ENCODE results near the gene ZNF554.
"Not testable (repeated sequence)": the region's sequence is repeated elsewhere in the genome, so short reads cannot be mapped to it uniquely, and the experiment has no call there.

ZNF554 gene

DNA sequence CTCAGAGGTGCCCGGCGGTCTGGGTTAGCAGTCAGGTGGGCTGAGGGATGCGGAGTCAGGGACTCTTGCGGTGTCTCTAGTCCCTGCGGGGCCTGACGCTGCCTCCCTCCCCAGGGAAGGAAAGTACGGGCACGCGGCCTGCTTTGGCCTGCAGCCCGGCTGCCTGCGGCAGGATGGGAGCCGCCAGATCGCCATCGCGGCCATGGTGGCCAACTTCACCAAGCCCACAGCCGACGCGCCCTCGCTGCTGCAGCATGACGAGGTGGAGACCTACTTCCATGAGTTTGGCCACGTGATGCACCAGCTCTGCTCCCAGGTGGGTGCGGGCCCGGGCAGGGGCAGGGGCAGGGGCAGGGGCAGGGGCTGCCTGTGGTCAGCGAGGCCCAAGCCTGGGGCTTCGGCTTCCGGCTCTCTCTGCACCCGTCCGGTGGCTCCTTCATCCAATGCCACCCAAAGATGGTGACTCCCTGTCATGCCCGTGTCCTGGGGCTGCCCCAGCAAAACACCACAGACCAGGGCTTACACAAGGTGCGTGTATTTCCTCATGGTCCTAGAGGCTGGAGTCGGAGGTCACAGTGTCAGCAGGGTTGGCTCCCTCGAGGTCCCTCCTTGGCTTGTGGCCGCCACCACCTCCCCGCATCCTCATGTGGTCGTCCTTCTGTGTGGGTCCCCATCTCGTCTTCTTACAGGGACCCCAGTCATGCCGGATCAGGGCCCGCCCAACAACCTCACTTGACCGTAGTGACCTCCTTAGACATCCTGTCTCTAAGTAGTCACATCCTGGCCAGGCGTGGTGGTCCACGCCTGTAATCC lies 11.3 kb upstream of the ZNF554 start:
- no peak for DNase-seq

DNA sequence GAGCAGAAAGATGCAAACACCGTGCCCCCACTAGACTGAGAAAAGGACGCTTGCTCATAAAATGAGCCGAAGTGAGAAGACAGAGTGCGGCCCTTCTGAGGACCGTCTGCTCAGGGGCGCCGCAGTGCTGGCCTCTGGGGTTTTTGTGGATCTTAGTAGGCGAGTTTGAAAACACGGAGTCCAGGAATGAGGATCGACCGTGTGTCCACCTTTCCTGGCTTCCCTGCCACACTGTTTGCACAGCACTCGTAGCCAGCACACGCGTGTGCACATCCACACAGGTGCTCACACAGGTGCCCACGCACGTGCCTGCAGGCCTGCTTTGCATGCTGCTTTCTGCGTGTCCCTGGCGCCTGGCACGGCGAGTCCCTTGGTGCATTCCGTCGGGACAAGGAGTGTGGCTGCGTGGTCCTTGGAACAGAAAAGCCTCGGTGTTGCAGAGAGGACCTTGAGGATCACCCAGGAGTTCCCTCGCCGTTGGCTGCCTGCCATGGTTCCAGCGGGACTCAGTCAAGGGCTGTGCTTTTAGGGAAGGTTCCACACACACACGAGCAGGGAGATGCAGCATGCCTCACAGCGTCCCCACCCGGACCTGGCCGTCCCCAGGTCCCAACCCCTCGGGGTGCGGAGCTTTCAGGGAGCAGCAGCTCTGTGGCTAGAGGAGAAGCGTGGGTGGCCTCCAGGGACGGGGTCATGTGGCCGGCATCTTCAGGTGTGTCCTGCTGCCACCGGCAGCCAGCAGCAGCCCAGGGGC lies 10.1 kb upstream of the ZNF554 start:
- DNase-seq, result no peak

DNA sequence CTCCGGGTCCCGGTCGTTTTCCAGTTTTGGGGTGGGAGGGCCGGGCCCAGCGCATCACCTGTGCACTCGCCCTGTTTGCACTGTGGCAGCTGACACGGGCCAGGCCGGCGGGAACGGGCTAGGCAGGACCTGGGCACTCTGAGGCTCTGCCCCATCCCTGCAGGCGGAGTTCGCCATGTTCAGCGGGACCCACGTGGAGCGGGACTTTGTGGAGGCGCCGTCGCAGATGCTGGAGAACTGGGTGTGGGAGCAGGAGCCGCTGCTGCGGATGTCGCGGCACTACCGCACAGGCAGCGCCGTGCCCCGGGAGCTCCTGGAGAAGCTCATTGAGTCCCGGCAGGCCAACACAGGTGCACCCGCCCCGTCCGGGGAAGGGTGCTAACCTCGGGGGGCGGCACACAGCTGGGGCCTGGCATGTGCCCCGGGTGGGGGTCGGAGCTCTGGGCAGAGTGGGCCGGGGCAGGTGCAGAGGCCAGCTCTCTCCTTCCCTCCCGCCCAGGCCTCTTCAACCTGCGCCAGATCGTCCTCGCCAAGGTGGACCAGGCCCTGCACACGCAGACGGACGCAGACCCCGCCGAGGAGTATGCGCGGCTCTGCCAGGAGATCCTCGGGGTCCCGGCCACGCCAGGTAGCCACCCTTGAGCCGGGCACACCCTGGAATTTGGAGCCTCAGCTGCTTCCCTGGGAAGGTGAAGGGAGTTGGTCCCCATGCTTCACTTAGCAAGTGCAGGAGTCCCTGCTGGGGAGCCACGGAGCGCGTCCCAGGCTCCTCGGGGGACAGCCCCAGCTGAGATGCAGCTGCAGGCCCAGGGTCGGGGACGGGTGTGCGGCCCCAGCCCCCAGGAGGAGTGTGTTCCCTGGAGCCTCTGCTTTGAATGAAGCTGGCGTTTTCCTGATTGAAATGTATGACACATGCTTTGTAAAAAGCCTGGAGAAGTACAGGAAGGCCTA lies 9.3 kb upstream of the ZNF554 start:
- no peak for DNase-seq

DNA sequence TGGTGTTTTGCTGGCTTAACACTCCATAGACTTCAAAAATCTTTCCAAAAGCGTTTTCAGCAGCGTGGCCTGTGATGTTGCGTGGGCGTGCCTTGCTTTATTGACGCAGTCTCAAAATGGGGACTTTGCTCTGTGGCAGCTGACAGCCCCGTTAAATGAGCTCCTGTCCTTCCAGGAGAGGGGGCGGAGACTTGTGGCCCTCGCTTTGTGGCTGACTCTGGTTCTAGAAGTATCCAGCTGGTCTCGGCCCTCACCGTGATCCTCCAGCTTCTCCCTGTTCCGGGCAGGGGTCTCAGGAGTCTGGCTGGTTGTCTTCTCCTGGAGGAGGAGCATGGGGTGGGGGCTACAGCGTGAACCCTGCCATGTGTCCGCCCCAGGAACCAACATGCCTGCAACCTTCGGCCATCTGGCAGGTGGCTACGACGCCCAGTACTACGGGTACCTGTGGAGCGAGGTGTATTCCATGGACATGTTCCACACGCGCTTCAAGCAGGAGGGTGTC lies 8.4 kb upstream of the ZNF554 start:
- no peak for DNase-seq

DNA sequence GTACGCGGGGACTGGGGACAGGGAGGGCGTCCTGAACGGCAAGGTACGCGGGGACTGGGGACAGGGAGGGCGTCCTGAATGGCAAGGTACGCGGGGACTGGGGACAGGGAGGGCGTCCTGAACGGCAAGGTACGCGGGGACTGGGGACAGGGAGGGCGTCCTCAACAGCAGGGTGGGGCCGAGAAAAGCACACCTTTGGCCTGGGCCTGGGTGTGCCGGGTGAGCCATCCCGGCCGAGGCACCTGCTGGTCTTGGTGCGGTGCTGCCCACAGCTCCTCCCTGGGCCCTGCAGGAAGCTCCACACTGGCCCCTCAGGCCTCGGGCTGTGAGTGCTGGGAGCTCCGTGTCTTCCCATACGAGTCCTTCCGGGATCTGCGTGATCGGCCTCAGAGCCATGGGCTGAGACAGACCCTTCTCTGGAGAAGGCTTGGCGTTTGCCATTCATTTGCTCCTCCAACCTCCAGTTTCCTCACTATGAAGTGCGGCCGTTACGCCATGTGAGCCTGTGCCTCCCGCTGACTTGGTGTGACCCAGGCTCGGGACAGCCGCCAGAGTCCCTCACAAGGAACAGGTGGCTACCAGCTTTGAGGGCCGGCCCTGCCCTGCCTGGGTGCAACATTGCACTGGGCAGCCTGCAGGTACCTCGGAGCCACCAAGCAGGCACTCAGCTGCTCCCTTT lies 7.8 kb upstream of the ZNF554 start:
- DNase-seq, result no peak

DNA sequence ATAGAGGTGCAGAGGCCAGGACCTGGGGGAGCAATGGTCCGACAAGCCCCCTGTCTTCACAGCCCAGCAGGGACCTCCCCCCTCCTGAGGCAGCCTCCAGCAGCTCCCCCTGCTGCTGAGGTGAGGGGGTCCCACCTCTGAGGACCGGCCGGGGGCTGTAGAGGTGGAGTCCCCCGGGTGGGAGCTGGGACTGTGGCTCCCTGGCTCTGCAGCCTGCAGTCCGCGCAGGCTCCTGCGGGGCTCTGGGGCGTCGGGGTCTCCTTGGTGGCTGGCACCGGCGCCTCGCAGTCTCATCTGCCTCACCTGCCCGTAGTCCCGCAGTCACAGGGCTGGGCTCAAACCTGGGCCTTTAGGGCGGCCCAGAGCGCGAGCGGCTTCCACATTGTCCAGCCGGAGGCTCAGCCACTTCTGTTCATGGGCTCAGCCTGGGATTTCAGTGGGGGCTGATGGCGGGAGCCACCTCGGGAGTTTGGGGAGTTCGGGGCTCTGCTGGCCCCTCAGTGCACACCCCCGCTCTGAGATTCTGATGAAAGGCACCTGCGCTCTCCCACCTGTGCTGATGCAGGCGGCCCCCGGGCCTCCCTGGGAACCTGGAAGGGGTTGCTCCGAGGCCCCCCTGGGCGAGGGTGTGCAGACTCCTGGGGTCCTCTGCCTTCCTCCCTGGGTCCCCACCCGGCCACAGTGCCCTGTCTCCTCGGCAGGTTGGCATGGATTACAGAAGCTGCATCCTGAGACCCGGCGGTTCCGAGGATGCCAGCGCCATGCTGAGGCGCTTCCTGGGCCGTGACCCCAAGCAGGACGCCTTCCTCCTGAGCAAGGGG lies 7.0 kb upstream of the ZNF554 start:
- no peak for DNase-seq

DNA sequence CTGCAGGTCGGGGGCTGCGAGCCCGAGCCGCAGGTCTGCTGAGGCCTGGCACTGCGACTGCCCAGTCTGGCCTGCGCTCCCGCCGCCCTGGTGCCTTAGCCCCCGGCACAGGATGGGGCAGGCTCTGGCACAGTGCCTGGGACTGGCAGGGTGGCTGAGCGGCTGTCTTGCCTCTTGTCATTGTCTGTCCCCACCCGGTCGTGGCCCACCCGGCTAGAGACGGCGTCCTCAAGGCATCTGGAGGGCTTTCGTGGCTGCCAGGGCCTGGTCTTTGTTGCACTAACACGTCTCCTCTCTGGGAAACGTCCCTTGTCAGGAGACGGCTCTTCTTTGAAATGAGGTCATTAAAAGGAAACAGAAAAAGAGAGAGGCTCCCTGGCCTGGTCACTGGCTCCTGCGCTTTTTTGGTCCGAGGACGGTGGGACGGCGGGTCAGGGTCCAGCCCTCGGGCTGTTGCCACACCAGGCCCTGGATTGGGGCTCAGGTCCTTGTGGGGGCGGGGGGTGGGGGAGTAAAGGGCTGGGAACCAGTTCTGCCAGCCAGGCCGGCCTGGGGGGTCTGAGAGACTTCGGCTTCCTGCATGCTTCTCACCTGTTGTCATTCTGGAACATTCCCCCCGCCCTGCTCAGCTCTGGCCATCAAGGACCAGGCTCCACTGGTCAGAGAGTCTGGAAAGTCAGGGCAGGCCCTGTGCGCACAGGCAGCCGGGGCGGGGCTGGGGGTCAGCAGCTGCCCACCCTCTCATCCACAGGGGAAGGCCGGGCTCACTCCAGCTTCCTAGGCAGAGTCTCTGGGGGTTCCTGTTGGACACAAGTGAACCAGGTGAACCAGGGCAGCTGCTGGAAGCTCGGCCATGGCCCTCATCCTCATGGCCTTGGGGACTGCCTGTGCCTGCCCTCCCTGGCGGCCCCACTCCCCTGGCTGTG lies 6.2 kb upstream of the ZNF554 start:
- DNase-seq, result no peak

DNA sequence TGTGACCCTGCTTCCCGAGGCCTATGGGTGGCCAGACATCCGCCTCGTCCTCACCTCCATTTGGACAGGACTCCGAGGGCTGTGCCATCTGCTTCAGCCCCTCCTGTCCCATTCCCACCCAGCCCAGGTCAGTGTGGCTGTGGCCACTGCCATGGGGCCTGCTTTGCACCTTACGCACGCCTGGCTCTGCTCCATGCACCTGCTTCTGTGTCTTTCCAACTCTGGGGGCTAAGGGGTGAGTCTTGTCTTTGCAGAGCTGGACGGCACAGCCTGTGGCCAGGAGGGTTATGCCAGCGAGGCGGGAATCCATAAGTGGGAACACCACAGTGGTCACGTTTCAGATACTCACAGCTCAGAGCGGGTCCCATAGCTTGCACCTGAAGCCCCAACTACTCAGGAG lies 5.2 kb upstream of the ZNF554 start:
- no peak for DNase-seq

DNA sequence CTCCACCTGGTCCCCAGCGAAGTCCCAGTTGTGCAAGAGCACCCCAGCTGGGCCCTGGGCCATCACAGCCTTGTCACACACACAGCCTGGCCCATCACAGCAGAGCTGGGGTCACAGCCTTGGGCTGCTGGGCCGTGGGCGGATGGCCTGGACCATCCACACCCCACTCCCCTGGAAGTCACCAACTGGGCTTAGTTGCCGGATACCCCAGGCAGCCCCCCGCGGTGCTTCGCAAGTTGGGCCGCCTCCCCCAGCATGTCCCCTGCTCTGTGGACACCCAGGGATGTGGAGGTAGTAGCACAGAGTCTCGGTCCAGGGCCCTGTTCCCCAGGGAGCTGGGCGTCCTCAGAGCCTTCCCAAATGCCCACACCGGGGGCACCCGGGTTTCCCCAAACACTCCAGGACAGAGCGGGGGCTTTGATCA lies 4.5 kb upstream of the ZNF554 start:
- no peak for DNase-seq

DNA sequence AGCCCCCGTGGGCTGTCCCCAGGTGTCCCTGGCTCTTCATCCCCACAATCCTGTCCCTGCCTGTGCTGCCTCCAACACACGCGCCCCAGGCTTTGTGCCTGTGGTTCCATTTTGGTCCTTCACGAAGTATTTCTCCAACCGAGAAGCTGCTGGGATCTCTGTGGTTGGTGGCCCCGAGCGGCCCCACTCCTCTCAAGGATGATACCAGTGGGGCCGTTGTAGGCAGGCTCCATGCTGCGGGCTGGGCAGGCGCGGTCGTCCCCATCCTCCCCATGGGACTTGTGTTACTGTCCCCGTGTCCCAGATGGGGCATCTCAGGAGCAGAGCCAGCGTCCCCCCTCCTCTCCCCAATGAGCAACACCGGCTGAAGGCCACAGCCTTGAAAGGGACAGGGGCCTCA lies 3.7 kb upstream of the ZNF554 start:
- no peak for DNase-seq

DNA sequence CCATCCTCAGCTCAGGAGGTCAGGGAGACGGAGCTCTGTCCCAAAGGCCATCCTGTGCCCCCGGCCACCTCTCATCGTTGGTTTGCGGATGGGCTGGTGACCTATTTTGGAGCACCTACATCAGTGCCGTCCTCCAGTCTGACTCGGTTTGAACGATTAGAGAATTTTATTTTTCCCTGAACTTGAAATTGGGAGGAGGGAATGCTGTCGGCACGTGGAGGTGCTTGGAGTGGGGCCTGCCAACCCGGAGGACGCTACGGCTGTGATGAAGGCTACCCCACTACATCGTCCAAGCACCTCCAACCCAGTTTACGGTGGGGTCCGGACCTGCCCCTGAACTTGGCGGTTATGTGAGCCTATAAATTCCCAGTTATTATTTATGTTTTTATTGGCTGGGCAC lies 3.0 kb upstream of the ZNF554 start:
- no peak for DNase-seq

DNA sequence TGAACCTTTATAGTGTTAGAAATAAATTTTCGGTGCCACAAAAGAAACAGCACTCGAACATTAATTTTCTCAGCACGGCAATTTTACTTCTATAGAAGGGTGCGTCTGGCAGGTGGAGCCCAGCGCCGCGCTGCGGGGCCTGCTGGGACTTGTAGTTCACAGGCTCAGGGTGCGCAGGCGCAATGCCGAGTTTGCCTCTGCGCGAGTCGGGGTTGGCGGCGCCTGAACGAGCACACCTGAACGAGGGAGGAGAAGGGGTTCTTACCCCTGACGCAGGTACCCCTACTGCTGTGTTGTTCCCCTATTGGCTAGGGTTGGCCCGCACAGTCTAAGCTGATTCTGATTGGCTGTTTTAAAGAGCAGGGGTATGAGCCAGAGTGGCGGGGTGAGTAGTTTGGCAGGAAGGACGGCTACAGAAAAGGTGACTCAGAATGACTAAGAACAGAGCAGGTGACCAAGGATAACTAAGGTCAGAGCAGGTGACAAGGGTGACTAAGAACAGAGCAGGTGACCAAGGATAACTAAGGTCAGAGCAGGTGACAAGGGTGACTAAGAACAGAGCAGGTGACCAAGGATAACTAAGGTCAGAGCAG lies 2.3 kb upstream of the ZNF554 start:
- not testable (repeated sequence) for DNase-seq

DNA sequence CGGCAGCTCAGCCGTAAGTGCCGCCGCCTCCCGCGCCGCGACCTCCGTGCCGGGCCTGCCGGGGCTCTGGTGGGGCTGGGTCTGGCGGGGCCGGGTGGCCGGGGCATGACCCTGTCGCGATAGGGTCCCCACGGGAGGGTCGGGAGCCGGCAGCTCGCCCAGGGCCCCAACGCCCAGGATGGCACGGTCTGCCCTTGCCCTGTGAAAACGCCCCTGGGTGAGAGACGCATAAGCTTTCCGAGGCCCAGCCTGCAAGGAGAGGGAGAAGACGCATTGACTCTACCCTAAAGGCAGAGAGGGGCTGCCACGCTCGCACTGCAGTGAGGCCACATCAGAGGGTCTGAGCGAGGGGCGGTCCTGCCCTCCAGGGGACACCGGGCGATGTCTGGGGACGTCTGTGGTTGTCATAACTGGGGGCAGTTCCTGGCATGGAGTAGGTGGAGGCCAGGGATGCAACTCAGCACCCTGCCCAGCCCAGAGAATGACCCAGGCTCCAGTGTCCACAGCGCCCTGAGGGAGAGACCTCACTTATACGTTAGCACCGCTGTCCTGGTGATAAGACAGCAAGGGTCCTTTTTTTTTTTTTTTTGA lies 539 bp downstream of the ZNF554 start:
- no peak for DNase-seq

DNA sequence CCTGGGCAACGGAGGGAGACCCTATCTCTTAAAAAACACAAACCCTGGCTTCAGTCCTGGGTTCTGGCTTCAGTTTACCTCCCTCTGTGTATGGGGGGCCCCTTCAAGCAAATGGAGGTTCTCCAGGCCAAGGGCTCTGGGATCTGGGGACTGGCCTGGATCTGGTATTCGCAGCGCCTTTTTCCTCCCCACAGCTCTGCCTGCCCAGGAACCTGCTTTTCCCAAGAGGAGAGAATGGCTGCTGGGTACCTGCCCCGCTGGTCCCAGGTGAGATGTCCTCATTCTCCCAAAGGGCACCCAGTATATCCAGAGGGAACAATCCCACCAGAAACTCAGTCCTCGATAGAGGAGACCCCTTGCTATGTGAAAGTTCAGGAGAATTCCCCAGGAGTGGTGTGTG lies 3.2 kb downstream of the ZNF554 start:
- no peak for DNase-seq

DNA sequence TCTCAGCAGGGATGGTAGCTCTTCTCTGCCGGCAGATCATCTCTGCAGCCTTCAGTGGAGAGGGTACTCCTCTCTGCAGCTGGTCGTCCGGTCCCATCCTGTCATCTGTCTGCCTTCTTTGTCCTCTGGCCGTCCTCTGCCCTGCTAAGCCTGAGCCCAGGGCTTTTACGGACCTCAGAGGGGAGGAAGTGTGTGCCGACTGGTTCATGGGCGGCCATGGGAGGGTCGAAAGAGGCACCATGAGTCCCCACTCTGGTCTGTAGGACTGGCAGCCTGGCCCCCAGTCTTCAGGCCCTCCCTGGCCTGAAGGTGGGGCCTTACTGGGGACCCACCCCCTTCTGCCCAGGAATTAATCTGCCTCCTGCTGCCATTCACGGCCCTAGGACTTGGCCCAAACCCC lies 4.0 kb downstream of the ZNF554 start:
- no peak for DNase-seq

DNA sequence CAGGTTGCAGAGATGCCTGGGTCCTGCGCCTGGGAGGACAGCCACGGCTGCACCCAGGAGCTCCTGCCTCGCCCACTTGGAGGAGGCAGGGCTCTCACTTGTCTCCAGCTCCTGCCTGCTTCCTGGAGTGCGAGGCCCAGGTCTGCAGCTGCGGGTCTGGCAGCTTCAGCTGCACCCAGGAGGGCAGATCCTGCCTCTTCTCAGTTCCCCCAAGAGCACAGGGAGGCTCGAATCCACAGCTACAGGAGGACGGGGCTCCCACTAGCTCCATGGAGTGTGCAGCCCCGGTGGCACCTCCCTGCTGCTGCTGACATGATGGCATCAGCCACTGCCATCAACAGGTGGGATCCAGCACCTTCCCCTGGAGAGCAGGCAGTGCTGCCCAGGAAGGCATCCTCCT lies 4.5 kb downstream of the ZNF554 start:
- no peak for DNase-seq

DNA sequence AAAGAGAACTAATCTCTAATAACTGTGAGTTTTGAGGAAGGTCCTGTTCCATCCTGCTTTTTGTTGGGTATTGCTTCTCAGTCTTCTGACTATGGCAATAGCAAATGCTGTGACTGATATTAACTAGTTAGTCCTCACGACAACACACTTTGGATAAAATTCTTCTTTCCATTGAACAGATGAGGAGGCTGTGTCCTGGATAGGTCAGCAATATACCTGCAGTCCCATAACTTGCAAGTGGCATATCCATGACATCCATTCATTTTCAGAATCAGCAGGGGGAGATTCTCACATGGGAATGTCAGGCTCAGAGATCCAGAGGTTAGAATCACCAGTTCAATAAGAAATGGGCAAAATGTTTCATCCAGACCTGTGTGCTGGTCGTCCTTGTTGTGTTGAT lies 7.4 kb downstream of the ZNF554 start:
- no peak for DNase-seq

DNA sequence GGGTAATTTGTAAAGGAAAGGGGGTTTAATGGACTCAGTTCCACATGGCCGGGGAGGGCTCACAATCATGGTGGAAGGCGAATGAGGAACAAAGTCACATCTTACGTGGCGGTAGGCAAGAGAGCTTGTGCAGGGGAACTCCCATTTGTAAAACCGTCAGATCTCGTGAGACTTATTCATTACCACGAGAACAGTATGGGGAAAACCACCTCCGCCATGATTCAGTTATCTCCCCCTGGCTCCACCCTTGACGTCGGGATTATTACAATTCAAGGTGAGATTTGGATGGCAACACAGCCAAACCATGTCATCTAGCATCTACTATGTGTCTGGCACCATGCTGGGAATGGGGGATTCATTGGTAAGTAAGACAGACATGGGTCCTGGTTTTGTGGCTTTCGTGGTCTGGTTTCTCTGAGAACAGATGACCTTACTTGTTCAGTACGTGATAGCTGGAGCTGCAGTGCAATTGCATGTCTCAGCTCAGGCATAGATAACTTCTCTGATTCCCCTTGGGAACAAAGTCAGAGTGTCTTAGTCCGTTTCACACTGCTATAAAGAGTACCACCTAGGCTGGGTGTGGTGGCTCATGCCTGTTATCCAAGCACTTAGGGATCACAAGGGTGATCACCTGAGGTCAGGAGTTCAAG lies 8.3 kb downstream of the ZNF554 start:
- DNase-seq, result no peak

DNA sequence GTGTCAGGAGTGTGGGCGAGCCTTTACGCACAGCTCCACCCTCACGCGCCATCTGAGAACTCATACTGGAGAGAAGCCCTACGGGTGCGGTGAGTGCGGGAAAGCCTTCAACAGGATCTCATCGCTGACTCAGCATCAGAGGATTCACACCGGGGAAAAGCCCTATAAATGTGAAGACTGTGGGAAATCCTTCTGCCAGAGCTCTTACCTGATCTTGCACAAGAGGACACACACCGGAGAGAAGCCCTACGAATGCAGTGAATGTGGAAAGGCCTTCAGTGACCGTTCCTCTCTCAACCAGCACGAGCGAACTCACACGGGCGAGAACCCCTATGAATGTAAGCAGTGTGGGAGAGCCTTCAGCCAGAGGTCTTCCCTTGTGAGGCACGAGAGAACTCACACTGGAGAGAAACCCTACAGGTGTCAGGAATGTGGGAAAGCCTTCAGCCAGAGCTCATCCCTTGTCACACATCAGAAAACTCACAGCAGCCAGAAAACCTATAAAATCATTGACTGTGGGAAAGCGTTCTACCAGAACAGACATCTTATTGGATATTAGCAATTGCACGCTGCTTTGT lies 14.7 kb downstream of the ZNF554 start:
- DNase-seq, result no peak
